HepG2 (cell line): Measurements from ENCODE around the gene SNAPC4. TPM values are rescaled to one million over a fixed set of nuclear protein-coding genes. Genes with fewer than 3 reads are reported as not detected.

Experiments used
- ADNP ChIP-seq: sonication (generic); formaldehyde crosslinking; IDR thresholded peaks from 2 replicates; pipeline ENCODE4 v1.4.0; 2020; ENCODE audit warnings: missing genetic modification reagents
- CCAR2 ChIP-seq: fragments of 200-400 bp; formaldehyde crosslinking; optimal IDR thresholded peaks from 2 replicates; pipeline ENCODE3; 2018; ENCODE audit warnings: low read depth, mild to moderate bottlenecking, low read length, moderate library complexity
- EEA1 ChIP-seq: sonication (generic); formaldehyde crosslinking; IDR thresholded peaks from 2 replicates; pipeline ENCODE4 v1.5.1; 2020; ENCODE audit warnings: mild to moderate bottlenecking, missing genetic modification reagents, borderline replicate concordance
- HNF4A ChIP-seq: sonication (generic); formaldehyde crosslinking; IDR thresholded peaks from 2 replicates; pipeline ENCODE4 v1.4.0; 2020; ENCODE audit warnings: missing genetic modification reagents
- MAFG ChIP-seq: sonication (generic); formaldehyde crosslinking; IDR thresholded peaks from 2 replicates; pipeline ENCODE4 v1.5.1; 2020; ENCODE audit warnings: mild to moderate bottlenecking, missing genetic modification reagents
- MTF2 ChIP-seq: sonication (generic); formaldehyde crosslinking; IDR thresholded peaks from 2 replicates; pipeline ENCODE4 v1.5.0; 2020; ENCODE audit warnings: missing genetic modification reagents, borderline replicate concordance
- NBN ChIP-seq: fragments of 450-650 bp; conservative IDR thresholded peaks from 2 replicates; pipeline ENCODE4 v1.6.1; 2017
- NR2F2 ChIP-seq: IDR thresholded peaks from 2 replicates; pipeline ENCODE4 v1.6.1; 2012; ENCODE audit warnings: low read depth, inconsistent platforms, borderline replicate concordance
- RAD51 ChIP-seq: fragments of 450-650 bp; IDR thresholded peaks from 2 replicates; pipeline ENCODE4 v1.6.1; 2016; ENCODE audit warnings: borderline replicate concordance
- SAP130 ChIP-seq: IDR thresholded peaks from 2 replicates; pipeline ENCODE4 v1.6.1; 2016; ENCODE audit warnings: low read depth
- SNAPC2 ChIP-seq: sonication (generic); formaldehyde crosslinking; IDR thresholded peaks from 2 replicates; pipeline ENCODE4 v1.8.1; 2022; ENCODE audit warnings: mild to moderate bottlenecking, missing genetic modification reagents
- SNRNP70 ChIP-seq: fragments of 200-400 bp; formaldehyde crosslinking; IDR thresholded peaks from 2 replicates; pipeline ENCODE4 v1.6.1; 2017; ENCODE audit warnings: mild to moderate bottlenecking, low read depth, low read length, moderate library complexity
- TOE1 ChIP-seq: sonication (generic); formaldehyde crosslinking; IDR thresholded peaks from 2 replicates; pipeline ENCODE4 v1.4.0; 2020; ENCODE audit warnings: mild to moderate bottlenecking, missing genetic modification reagents
- XRCC5 ChIP-seq: fragments of 200-400 bp; formaldehyde crosslinking; optimal IDR thresholded peaks from 2 replicates; pipeline ENCODE3; 2017; ENCODE audit warnings: mild to moderate bottlenecking, low read length
- ZBTB14 ChIP-seq: sonication (generic); formaldehyde crosslinking; IDR thresholded peaks from 2 replicates; pipeline ENCODE4 v1.4.0; 2020; ENCODE audit warnings: missing genetic modification reagents
- ZBTB38 ChIP-seq: sonication (generic); formaldehyde crosslinking; IDR thresholded peaks from 2 replicates; pipeline ENCODE4 v1.5.1; 2020; ENCODE audit warnings: mild to moderate bottlenecking, missing genetic modification reagents
- ZNF264 ChIP-seq: sonication (generic); formaldehyde crosslinking; IDR thresholded peaks from 2 replicates; pipeline ENCODE4 v1.4.0; 2020; ENCODE audit warnings: missing genetic modification reagents
- ZNF784 ChIP-seq: sonication (generic); formaldehyde crosslinking; IDR thresholded peaks from 2 replicates; pipeline ENCODE4 v1.5.1; 2020; ENCODE audit warnings: missing genetic modification reagents, mild to moderate bottlenecking, borderline replicate concordance
- ZNF790 ChIP-seq: sonication (generic); formaldehyde crosslinking; IDR thresholded peaks from 2 replicates; pipeline ENCODE4 v1.8.0; 2022; ENCODE audit warnings: missing genetic modification reagents, mild to moderate bottlenecking, borderline replicate concordance
- polyA plus RNA-seq, 8 experiments: library from polyadenylated mRNA; depleted of rRNA in 3 of 8; stranded (reverse) in 7 of 8; unstranded in 1 of 8; fragments of >200 nt; fragmentation: Illumina TruSeq in 4 of 8; extraction: Trizol in 4 of 8; gene quantifications; 2 replicates each; pipeline versions ENCODE4 v1.2.1 to v1.2.3, GENCODE V29; 2011 to 2016; ENCODE audit warnings: low read depth in 4 of 8, missing spikeins in 1 of 8, mixed read lengths in 1 of 8; ENCODE audit not compliant: insufficient read depth in 1 of 8
- total RNA-seq, 5 experiments: library from RNA; depleted of rRNA; stranded (reverse); fragments of >200 nt; fragmentation: Illumina TruSeq; extraction: Trizol; gene quantifications; 2 replicates each; pipeline ENCODE4 v1.2.3, GENCODE V29; 2016; ENCODE audit warnings: low read depth in 1 of 5
- TF ChIP-seq, protein P1 (sequence below): sonication (generic); formaldehyde crosslinking; IDR thresholded peaks from 2 replicates; pipeline ENCODE4 v1.8.1; 2023; ENCODE audit warnings: mild to moderate bottlenecking, missing genetic modification reagents
- TF ChIP-seq, protein P2 (sequence below): sonication (generic); formaldehyde crosslinking; conservative IDR thresholded peaks from 2 replicates; pipeline ENCODE4 v1.4.0; 2020; ENCODE audit warnings: mild to moderate bottlenecking, missing genetic modification reagents, moderate library complexity
- TF ChIP-seq, protein P3 (sequence below): sonication (generic); formaldehyde crosslinking; IDR thresholded peaks from 2 replicates; pipeline ENCODE4; 2020; ENCODE audit warnings: missing genetic modification reagents, mild to moderate bottlenecking, borderline replicate concordance

SNAPC4 gene
- total and polyA plus RNA-seq, 2 of the 13 experiments (the other 11 are each of a cell fraction or from before 2014, with no cell fraction given) = 2.0 to 6.0 TPM

GRCh38 chr9:136354592-136355085, 45.3 kb downstream of the SNAPC4 start (continued):
- TF ChIP-seq, protein P1, sequence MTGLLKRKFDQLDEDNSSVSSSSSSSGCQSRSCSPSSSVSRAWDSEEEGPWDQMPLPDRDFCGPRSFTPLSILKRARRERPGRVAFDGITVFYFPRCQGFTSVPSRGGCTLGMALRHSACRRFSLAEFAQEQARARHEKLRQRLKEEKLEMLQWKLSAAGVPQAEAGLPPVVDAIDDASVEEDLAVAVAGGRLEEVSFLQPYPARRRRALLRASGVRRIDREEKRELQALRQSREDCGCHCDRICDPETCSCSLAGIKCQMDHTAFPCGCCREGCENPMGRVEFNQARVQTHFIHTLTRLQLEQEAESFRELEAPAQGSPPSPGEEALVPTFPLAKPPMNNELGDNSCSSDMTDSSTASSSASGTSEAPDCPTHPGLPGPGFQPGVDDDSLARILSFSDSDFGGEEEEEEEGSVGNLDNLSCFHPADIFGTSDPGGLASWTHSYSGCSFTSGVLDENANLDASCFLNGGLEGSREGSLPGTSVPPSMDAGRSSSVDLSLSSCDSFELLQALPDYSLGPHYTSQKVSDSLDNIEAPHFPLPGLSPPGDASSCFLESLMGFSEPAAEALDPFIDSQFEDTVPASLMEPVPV = no peak
- TF ChIP-seq EEA1 (no peak), TOE1 (CRISPR knock-in tag) (no peak), NR2F2 (no peak), XRCC5 (no peak), RAD51 (no peak), ZNF790 (CRISPR knock-in tag) (no peak), MAFG (CRISPR knock-in tag) (no peak), ADNP (CRISPR knock-in tag) (no peak), ZNF784 (CRISPR knock-in tag) (0 out of 2 replicates have a peak, but pooled peaks have one; percentile 32), ZBTB38 (no peak), MTF2 (CRISPR knock-in tag) (no peak), CCAR2 (no peak), SNRNP70 (no peak), ZBTB14 (CRISPR knock-in tag) (no peak), NBN (no peak), SAP130 (CRISPR knock-in tag) (peak; percentile 68), SNAPC2 (CRISPR knock-in tag) (no peak), HNF4A (no peak), ZNF264 (no peak)
- TF ChIP-seq, protein P2, sequence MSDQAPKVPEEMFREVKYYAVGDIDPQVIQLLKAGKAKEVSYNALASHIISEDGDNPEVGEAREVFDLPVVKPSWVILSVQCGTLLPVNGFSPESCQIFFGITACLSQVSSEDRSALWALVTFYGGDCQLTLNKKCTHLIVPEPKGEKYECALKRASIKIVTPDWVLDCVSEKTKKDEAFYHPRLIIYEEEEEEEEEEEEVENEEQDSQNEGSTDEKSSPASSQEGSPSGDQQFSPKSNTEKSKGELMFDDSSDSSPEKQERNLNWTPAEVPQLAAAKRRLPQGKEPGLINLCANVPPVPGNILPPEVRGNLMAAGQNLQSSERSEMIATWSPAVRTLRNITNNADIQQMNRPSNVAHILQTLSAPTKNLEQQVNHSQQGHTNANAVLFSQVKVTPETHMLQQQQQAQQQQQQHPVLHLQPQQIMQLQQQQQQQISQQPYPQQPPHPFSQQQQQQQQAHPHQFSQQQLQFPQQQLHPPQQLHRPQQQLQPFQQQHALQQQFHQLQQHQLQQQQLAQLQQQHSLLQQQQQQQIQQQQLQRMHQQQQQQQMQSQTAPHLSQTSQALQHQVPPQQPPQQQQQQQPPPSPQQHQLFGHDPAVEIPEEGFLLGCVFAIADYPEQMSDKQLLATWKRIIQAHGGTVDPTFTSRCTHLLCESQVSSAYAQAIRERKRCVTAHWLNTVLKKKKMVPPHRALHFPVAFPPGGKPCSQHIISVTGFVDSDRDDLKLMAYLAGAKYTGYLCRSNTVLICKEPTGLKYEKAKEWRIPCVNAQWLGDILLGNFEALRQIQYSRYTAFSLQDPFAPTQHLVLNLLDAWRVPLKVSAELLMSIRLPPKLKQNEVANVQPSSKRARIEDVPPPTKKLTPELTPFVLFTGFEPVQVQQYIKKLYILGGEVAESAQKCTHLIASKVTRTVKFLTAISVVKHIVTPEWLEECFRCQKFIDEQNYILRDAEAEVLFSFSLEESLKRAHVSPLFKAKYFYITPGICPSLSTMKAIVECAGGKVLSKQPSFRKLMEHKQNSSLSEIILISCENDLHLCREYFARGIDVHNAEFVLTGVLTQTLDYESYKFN = peak; percentile 49
- TF ChIP-seq, protein P3, sequence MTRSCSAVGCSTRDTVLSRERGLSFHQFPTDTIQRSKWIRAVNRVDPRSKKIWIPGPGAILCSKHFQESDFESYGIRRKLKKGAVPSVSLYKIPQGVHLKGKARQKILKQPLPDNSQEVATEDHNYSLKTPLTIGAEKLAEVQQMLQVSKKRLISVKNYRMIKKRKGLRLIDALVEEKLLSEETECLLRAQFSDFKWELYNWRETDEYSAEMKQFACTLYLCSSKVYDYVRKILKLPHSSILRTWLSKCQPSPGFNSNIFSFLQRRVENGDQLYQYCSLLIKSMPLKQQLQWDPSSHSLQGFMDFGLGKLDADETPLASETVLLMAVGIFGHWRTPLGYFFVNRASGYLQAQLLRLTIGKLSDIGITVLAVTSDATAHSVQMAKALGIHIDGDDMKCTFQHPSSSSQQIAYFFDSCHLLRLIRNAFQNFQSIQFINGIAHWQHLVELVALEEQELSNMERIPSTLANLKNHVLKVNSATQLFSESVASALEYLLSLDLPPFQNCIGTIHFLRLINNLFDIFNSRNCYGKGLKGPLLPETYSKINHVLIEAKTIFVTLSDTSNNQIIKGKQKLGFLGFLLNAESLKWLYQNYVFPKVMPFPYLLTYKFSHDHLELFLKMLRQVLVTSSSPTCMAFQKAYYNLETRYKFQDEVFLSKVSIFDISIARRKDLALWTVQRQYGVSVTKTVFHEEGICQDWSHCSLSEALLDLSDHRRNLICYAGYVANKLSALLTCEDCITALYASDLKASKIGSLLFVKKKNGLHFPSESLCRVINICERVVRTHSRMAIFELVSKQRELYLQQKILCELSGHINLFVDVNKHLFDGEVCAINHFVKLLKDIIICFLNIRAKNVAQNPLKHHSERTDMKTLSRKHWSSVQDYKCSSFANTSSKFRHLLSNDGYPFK (CRISPR knock-in tag) = no peak
